CD4-positive, alpha-beta T cell treated with Interferon alpha-2 for 1 hour (primary cell): ENCODE data around the gene CDH20.

ENCODE experiments used
- DNase-seq, 2 donors: peaks; one replicate each; pipeline ENCODE4 v3.0.0-alpha.2; 2020 to 2022

CDH20 gene

GRCh38 chr18:61581578-61582201 lies 248.5 kb downstream of the CDH20 start:
- DNase-seq: peak; percentile 35 to 58

DNA sequence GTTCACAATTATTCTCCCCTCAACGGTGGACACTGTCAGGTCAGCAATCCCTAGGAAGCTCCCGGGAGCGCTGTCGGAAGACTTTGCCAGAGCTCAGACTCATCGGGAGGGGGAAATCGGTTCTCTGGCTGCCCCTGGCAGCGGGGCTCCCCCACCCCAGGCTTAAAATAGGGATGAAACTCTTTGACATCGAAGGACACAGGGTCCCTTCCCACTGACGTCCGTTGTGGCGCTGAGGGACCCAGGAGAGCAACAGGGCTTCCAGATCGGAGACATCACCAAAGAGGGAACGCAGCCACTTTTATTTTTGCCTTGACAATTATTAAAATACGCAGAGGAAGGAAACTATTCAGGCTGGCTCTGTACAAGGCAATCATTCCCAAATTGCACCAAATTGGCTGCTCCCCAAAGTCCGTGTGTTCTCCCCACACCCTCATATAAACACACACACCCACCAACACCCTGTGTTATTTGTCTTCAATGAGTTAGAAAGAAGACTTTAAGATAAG lies 249.0 kb downstream of the CDH20 start:
- DNase-seq: no peak

GRCh38 chr18:61583548-61583947 lies 250.3 kb downstream of the CDH20 start:
- no peak for DNase-seq

DNA sequence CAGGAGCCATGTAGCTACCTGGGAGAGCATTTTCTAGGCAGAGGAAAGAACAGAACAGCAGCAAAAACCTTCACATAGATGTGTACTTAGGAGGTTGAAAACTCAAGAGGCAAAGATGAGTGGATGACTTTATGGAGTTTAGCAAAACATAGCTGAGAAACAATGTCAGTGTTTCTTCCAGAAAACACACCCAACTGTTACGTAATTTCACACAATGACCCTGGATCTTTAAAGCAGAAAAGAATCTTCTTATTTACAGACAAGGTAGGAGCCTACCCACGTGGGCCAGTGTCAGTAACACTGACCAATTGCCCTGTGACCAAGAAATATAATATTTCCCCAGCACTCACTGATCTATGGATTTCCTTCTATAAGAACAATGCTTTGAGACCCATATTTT lies 254.6 kb downstream of the CDH20 start:
- no peak for DNase-seq

DNA sequence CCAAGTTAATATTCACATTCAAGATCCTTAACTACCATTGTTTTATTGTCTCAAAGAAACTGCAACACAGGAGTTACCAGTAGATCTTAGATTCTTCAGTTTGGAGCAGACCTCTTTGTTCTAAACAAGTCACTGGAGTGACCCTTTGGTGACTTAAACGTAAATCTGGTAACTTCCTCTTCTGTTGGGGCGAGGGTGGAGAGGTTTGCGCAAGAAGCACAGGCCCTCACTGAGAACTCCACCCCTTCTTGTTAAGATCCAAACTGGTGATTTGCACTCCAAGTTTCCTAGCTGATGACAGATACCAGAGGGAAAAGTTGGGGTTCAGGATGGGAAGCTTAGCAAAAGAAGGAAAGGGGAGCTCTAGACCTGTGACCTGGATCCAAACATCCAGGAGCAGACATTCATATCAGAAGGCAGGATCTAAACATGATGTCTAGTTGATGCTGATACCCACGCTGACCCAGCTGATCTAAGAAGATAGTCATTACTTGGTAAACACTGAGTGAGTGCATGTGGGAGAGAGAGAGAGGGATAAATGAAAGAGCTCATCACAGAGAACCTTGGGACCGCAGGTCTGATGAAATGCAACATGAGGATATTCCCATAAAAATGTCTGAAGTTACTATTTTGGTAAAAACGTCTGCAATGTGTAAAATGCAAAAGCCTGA lies 256.0 kb downstream of the CDH20 start:
- DNase-seq: peak in 1 of 2 donors; percentile 33

DNA sequence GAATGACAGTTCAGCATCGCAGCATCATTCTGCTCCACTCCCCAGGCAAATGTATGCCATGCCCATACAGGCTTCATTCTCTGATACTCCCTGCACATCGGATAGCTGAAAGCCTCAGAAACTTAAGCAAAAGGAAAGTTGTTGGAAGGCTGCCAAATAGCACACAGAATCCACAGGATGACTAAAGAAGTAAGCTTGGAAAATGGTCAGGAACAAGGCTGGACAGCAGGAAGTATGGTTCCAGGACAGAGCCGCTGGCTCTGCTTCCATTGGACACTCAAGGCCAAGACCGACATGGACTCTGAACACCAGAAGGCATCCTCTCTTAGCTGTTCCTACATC lies 256.5 kb downstream of the CDH20 start:
- DNase-seq: no peak

GRCh38 chr18:61591253-61591652 lies 258.0 kb downstream of the CDH20 start:
- no peak for DNase-seq

DNA sequence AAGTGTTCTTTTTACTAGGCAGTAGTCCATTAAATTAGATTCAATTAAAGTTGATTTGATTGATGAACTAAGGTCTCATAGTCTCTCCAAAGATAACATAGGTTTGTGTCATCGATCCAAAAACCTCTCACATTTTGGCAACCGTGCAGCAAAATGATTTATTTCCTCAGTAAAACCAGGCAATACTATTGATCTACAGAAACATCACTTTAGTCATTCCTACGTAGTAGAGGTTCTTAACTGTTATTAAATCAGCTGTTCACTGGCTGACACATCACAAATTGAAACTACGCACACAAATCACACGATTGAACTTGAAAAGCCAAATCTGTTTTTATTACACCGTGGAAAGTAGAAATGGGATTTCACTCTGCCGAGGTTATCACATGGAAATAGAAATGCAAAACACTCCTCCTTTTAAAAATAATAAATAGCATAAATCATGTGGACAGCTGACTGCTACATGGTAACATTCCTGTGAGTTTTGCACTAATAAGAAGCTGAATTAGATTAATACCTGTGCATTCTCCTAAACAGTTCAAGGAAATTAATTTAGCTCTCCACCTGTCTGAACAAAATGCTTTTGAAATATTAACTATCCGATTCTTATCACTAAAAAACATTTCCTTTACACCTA lies 262.5 kb downstream of the CDH20 start:
- no peak for DNase-seq

- DNase-seq: no peak
Observed at GRCh38 chr18:61596296-61596695, 263.1 kb downstream of the CDH20 start.

DNA sequence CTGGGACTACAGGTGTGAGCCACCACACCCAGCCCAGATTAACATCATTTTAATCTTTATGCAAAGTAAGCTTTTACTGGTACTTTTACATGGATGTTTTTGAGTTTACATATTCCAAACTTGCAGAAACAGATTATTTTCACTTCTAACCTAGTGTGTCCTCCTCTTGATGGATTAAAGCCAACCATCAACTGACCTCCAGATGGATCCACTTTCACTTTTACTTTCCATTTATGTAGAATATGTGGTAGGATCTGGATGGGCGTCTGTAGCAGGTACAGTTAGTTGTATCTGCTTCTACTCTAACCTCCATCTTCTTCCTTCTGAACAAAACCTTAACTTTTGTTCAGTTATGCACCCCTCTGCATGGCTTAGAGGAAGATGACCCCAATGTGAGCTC lies 264.1 kb downstream of the CDH20 start:
- DNase-seq: no peak

DNA sequence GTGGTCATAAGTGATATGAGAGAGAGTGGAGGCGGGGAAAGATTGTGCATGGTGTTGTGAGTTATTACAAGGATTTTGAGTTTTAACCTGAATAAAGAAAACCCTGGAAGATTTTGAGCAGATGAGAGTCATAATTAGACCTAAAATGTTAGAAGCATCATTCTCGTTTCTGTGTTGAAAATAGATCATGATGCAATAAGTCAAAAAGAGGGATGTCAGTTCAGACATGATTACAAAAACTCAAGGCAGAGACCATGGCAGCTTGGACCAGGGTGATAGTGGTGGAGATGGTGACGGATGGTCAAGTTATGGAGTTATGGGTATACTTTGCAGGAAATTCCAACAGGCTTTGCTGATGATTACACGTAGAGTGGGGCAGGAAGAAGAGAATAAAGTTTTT lies 267.2 kb downstream of the CDH20 start:
- DNase-seq: no peak

- DNase-seq: no peak
Observed at GRCh38 chr18:61602836-61603235, 269.6 kb downstream of the CDH20 start.
